ENCODE results near the gene KCNMA1.

The KCNMA1 gene

GRCh38 chr10:77220150-77220549 lies 417.5 kb downstream of the KCNMA1 start:
- FAIRE-seq = no peak
- no peak for DNase-seq (ENCODE audit: insufficient read length, low spot score)
- TF ChIP-seq, protein P1, sequence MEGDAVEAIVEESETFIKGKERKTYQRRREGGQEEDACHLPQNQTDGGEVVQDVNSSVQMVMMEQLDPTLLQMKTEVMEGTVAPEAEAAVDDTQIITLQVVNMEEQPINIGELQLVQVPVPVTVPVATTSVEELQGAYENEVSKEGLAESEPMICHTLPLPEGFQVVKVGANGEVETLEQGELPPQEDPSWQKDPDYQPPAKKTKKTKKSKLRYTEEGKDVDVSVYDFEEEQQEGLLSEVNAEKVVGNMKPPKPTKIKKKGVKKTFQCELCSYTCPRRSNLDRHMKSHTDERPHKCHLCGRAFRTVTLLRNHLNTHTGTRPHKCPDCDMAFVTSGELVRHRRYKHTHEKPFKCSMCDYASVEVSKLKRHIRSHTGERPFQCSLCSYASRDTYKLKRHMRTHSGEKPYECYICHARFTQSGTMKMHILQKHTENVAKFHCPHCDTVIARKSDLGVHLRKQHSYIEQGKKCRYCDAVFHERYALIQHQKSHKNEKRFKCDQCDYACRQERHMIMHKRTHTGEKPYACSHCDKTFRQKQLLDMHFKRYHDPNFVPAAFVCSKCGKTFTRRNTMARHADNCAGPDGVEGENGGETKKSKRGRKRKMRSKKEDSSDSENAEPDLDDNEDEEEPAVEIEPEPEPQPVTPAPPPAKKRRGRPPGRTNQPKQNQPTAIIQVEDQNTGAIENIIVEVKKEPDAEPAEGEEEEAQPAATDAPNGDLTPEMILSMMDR (IDR thresholded peaks at IDR 0.05; ENCODE audit: insufficient read depth, missing control alignments) = no peak

- no peak for FAIRE-seq
- DNase-seq (ENCODE audit: insufficient read length, low spot score) = no peak
- TF ChIP-seq, protein P1 (IDR thresholded peaks at IDR 0.05; ENCODE audit: insufficient read depth, missing control alignments) = no peak
Measured at GRCh38 chr10:77219046-77219445, 418.6 kb downstream of the KCNMA1 start.

DNA sequence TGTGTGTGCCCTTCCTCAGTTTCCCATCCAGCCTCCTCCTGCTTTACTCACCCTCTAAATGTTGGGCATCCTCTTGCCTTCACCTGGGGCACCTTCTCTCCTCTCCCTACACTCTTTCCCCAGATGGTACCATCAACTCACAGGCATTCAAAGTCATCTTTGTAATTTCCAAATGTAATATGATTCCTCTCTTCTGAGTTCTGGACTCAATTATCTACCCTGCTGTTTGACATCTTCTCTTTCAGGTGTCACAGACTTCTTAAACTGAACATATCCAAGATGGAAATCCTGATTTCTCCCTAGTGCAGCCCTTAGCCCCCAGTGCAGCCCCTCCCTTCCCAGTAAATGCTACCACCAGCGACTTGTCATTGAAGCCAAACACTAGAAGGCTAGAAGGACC lies 422.8 kb downstream of the KCNMA1 start:
- FAIRE-seq (no peak), DNase-seq (ENCODE audit: insufficient read length, low spot score) (no peak)
- TF ChIP-seq, protein P1 (IDR thresholded peaks at IDR 0.05; ENCODE audit: insufficient read depth, missing control alignments) = no peak

DNA sequence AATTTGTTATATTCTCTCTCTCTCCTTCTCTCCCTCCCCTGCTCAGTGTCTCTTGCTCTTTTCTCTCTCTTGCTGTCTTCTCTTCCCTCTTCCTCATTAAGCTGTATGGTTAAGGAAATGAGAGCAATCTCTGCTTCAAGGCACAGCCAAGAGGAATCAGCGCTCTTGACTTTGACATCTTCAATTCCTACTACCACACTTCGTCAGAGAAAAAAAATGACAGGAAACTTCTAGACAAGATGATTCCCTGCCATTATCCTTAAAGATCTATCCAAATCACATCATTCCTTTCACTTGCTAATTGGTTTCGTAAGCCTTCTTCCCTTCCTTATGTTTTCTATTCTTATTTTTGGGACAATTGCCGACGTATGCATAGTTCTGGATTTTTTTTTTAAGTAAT lies 425.0 kb downstream of the KCNMA1 start:
- DNase-seq (ENCODE audit: insufficient read length, low spot score) = no peak
- no peak for FAIRE-seq
- TF ChIP-seq, protein P1 (IDR thresholded peaks at IDR 0.05; ENCODE audit: insufficient read depth, missing control alignments) = no peak

- no peak for DNase-seq (ENCODE audit: insufficient read length, low spot score)
- TF ChIP-seq, protein P1 (IDR thresholded peaks at IDR 0.05; ENCODE audit: insufficient read depth, missing control alignments) = no peak
- no peak for FAIRE-seq
Measured at GRCh38 chr10:77210645-77211044, 427.0 kb downstream of the KCNMA1 start.

- TF ChIP-seq, protein P1 (IDR thresholded peaks at IDR 0.05; ENCODE audit: insufficient read depth, missing control alignments) = no peak
- FAIRE-seq (no peak), DNase-seq (ENCODE audit: insufficient read length, low spot score) (no peak)
Measured at GRCh38 chr10:77208684-77209256, 428.8 kb downstream of the KCNMA1 start.

DNA sequence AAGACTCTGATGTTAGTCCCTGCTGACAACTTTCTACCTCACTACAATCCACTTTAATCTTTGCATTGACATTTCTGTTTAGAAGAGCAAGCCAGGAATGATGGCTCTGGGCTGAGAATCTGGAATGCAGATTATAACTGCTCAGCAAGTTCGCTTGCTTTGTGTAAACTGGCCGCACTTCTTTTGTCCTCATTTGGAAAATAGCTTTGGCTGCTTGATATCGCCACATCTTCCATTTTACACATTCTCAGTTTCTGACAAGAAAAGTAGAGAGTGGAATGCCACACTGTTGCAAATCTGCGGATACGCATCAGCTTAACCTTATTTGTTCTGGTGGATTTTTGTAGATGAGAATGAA lies 429.8 kb downstream of the KCNMA1 start:
- no peak for DNase-seq (ENCODE audit: insufficient read length, low spot score)
- FAIRE-seq = no peak
- TF ChIP-seq, protein P1 (IDR thresholded peaks at IDR 0.05; ENCODE audit: insufficient read depth, missing control alignments) = no peak

Measured in D721Med (cell line).